ENCODE results near the gene LRR1.
"Not testable (repeated sequence)": the region's sequence is repeated elsewhere in the genome, so short reads cannot be mapped to it uniquely, and the experiment has no call there.

Gene LRR1

DNA sequence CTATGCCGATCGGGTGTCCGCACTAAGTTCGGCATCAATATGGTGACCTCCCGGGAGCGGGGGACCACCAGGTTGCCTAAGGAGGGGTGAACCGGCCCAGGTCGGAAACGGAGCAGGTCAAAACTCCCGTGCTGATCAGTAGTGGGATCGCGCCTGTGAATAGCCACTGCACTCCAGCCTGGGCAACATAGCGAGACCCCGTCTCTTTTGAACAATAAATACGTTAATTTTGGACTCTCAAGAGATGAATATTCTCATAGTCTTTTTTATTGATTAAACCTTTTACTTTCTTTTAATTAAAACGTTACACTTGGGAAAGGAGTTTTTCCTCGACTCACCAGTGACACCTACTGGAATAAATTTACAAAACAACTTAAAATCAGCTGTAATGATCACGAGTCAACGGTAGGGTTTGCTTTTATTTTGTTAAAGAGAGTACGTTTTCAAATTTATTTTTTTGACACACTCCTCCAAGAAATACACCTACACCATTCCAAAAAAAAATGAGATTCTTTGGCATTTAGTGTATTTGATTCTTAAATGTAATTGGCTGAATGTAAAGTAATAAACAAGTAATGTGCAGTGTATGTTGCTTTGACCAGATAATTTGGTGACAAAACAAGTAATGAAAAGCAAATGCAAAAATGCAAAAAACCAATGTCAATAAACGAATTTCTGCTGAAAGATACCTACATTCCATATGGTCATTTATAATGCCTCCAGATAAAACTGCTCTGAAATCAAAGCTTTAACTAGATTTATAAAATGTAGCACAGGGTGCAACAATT, 11.9 kb upstream of the LRR1 start:
- peak; percentile 18 for DNase-seq (ENCODE audit: low read depth)

DNA sequence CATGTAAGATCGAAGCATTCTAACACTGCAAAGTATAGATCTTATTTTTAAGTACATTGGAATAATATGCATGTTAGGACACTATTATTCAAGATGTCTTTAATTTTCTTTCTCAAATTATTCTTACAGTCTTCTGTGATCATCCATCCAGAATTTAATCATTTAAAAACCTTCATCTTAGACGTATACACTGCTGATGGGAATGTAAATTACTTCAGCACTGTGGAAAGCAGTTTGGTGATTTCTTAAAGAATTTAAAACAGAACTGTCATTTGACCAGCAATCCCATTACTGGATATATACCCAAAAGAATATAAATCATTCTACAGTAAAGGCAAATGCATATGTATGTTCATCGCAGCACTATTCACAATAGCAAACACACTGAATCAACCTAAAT, 9.4 kb upstream of the LRR1 start:
- no peak for DNase-seq (ENCODE audit: low read depth)

- no peak for DNase-seq (ENCODE audit: low read depth)
Measured at GRCh38 chr14:49593016-49593415, 5.7 kb upstream of the LRR1 start.

GRCh38 chr14:49594347-49595091, 4.2 kb upstream of the LRR1 start:
- DNase-seq (ENCODE audit: low read depth): no peak

DNA sequence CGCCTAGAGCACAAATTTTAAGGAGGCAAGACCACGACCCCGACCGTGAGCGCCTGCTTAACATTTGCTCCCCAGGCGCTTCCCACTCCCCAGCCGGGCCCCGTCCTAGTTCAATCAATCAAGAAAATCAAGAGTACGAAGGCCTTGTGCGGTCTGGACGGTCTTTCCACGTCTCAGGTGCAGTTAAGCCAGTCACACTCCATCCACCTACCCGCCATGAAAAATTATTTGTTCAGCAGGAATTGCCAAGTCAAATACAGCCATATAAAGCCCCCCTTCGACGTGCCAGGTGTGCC, 603 bp upstream of the LRR1 start:
- no peak for DNase-seq (ENCODE audit: low read depth)

GRCh38 chr14:49607583-49607982, 8.8 kb downstream of the LRR1 start:
- no peak for DNase-seq (ENCODE audit: low read depth)

GRCh38 chr14:49612251-49612650, 13.5 kb downstream of the LRR1 start:
- DNase-seq (ENCODE audit: low read depth): no peak

DNA sequence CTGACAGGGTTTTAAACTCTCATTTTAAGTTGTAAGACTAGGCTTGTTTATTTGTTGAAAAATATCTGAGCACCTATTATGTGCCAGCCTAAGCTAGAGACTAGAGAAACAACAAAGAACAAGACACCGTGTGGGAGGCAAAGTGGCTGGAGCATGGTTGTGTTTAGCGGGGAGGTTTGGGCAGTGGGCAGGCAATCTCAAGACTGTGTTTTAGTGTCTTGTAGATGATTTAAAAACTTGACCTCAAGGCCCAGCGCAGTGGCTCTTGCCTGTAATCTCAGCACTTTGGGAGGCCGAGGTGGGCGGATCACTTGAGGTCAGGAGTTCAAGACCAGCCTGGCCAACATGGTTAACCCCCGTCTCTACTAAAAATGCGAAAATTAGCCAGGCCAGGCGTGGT, 13.9 kb downstream of the LRR1 start:
- DNase-seq (ENCODE audit: low read depth): no peak

GRCh38 chr14:49614196-49614595, 15.5 kb downstream of the LRR1 start:
- DNase-seq (ENCODE audit: low read depth): no peak

DNA sequence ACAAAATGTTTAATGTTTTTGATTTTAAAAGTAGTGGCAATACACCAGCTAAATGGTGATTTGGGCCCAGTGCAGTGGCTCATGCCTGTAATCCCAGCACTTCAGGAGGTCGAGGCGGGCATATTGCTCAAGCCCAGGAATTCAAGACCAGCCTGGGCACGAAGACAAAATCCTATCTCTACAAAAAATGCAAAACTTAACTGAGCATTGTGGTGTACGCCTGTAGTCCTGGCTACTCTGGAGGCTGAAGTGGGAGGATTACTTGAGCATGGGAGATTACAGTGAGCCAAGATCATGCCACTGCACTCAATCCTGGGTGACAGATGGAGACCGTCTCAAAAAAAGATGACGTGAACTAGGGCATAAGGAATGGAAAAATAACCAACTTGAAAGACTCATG, 17.0 kb downstream of the LRR1 start:
- no peak for DNase-seq (ENCODE audit: low read depth)

- DNase-seq (ENCODE audit: low read depth): no peak
Measured at GRCh38 chr14:49617852-49618519, 19.2 kb downstream of the LRR1 start.

DNA sequence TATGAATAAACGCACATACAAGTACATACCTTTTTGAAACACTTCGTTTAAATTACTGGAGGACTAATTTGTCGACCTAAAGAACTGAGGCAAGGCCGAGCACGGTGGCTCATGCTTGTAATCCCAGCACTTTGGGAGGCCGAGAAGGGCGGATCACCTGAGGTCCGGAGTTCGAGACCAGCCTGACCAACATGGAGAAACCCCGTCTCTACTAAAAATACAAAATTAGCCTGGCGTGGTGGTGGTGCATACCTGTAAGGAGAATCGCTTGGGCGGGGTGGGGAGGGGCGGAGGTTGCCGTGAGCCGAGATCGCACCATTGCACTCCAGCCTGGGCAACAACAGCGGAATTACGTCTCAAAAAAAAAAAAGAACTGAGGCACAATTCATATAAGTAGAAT, 20.5 kb downstream of the LRR1 start:
- DNase-seq (ENCODE audit: low read depth): not testable (repeated sequence)

DNA sequence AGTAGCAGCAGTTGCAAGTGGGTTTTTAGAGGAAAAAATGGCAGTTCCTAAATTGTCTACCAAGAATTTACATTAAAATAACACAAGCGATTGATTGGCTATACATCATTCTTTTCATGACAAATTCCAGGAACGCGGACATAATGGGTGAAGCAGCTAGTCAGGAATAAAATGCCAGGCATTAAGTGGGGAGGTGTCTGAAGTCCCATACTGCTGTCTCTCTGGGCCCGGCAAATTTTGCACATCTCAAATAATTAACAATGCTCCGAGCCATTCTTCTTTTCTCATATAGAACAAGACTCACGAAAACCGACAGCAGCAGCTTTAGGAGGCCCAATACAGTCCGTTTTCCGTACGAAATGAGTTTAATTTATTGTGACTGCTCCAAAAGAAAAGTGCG, 21.0 kb downstream of the LRR1 start:
- no peak for DNase-seq (ENCODE audit: low read depth)

DNA sequence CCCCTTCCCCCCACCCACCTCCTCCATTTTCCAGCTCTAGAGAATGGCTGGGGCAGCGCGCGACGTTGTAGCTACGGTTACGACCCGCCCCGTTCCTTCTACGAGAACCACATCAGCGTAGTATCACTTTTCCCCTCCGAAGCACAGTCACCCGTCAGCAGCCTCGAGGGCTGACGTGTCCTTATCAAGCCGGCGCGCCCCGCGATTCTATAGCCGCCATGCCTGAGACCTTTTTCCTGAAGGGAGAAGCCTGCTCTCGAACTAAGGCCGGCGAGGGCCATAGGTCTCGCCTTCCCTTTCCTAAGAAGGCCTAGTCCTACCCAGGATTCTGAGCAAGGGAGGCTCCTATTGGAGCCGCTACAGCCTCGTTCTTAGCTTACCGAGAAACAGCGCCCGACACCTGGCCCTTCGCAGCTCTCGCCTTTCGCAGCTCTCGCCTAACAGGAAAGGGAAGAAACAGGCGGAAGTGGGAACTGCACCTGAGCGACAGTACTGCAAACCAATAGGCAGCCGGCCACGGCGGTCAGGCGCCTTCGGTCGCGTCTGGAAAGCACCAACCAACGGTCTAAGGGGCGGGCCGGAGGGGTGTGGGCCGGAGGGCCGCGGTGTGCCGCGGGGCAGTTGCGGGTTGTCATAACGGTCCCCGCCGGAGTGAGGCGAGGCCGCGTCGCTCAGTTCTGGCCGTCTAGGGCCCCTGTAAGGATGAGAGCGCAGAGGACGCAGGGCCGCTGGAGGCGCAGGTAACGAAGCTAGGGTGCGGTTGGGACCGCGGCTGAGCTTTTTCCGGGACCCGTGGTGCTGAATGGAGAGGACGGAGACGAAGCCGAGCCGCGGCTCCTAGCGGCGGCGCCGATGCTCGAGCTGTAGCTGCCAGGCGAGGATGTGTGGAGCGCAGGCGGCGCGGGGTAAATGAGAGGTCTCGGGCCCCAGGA, 21.7 kb downstream of the LRR1 start, which contains the start of the genes MGAT2 and RPL36AL:
Gene MGAT2 (plus strand): TSS at position 618 of the 932 bp plus-strand sequence. CDS start 470 bp downstream, outside the sequence.
Gene RPL36AL (minus strand): TSS at position 445 of the 932 bp plus-strand sequence. CDS start 1,522 bp downstream, outside the sequence.
- DNase-seq (ENCODE audit: low read depth): peak; percentile 82

GRCh38 chr14:49621114-49621881, 22.6 kb downstream of the LRR1 start:
- no peak for DNase-seq (ENCODE audit: low read depth)

GRCh38 chr14:49622022-49622607, 23.4 kb downstream of the LRR1 start:
- DNase-seq (ENCODE audit: low read depth): no peak

- DNase-seq (ENCODE audit: low read depth): no peak
Measured at GRCh38 chr14:49623387-49623786, 24.6 kb downstream of the LRR1 start.

DNA sequence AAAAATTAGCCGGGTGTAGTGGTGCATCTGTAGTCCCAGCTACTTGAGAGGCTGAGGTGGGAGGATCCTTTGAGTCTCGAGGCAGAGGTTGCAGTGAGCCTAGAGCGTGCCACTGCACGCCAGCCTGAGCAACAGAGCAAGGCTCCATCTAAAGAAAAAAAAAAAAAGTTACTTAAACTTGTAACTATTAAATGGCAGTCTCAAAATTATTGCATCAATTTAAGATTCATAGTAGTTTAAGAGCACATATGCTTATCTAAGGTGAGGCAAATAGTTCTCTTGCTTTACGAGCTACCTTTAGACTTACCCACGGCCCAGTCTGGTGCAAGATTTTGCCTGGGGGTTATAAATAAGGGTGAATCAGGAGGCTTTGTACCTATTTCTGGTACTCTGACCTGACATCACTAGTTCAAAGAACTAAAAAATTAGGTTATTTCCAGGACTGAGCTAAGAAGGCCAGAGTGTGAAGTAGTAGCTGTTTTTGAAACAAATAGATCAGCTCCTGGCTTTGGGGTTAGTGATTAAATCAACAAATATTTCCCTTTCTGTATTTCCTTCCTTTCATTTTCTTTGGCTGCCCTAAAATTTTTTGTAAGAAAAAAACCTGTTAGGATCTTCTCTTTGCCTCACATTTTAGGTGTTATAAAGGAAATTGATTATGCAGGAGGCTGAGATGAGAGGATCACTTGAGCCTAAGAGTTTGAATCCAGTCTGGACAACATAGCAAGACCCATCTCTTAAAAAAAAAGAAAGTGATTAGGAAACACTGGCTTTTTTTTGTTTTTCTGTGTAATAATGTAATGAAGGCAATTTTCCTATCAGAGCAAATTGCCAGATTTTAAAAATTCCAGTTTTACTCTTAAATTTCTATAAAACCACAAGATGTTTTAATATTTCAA, 25.4 kb downstream of the LRR1 start:
- no peak for DNase-seq (ENCODE audit: low read depth)
